Measurements from ENCODE around the gene LPAR3. TPM values are rescaled to one million over a fixed set of nuclear protein-coding genes. Genes with fewer than 3 reads are reported as not detected.

LPAR3 gene
- polyA plus RNA-seq, 1 of the 3 experiments (the other 2 are of a cell fraction): 0.08 TPM

GRCh38 chr1:84773933-84774497, 119.0 kb downstream of the LPAR3 start:
- 89% methylated on average over 4 of the region's 4 CpGs for WGBS (ENCODE audit: low lambda C conversion rate)
- CTCF ChIA-PET: interaction anchor here (1.5 to 6.6 kb wide), 5 partner anchors 13 to 171 kb away, joined by 3 to 77 read pairs (median 20); no protein-coding TSS in a partner anchor
- H3K4me2 ChIP-seq: no peak overlapping the region

More at GRCh38 chr1:84773933-84774497, 119.0 kb downstream of the LPAR3 start:
- H3K27ac ChIP-seq (ENCODE audit: low read depth in 2 of 2, low read length in 1 of 2): no peak overlapping the region
- H3F3A ChIP-seq (replicated peaks; ENCODE audit: insufficient read depth): no peaks in the 10 kb centered on the region
- no peaks in the 10 kb centered on the region for H4K20me1 ChIP-seq (ENCODE audit: insufficient read depth)
- no peak overlapping the region for H3K9ac ChIP-seq
- no peaks in the 10 kb centered on the region for H3K79me2 ChIP-seq (ENCODE audit: insufficient read depth)
- H3K27me3 ChIP-seq (ENCODE audit: insufficient read depth): no peaks in the 10 kb centered on the region
- no peaks in the 10 kb centered on the region for H3K9me2 ChIP-seq
- H2AFZ ChIP-seq (ENCODE audit: low read depth): no peak overlapping the region
- H3K4me3 ChIP-seq (ENCODE audit: low read depth in 2 of 2, low read length in 1 of 2): no peak overlapping the region
- no peak for DNase-seq
- no peak for TF ChIP-seq USF1 (IDR thresholded peaks at IDR 0.05; ENCODE audit: borderline replicate concordance, low read depth)
- TF ChIP-seq, protein P1, sequence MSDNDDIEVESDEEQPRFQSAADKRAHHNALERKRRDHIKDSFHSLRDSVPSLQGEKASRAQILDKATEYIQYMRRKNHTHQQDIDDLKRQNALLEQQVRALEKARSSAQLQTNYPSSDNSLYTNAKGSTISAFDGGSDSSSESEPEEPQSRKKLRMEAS (IDR thresholded peaks at IDR 0.05; ENCODE audit: low read depth): no peak
- TF ChIP-seq, protein P2, sequence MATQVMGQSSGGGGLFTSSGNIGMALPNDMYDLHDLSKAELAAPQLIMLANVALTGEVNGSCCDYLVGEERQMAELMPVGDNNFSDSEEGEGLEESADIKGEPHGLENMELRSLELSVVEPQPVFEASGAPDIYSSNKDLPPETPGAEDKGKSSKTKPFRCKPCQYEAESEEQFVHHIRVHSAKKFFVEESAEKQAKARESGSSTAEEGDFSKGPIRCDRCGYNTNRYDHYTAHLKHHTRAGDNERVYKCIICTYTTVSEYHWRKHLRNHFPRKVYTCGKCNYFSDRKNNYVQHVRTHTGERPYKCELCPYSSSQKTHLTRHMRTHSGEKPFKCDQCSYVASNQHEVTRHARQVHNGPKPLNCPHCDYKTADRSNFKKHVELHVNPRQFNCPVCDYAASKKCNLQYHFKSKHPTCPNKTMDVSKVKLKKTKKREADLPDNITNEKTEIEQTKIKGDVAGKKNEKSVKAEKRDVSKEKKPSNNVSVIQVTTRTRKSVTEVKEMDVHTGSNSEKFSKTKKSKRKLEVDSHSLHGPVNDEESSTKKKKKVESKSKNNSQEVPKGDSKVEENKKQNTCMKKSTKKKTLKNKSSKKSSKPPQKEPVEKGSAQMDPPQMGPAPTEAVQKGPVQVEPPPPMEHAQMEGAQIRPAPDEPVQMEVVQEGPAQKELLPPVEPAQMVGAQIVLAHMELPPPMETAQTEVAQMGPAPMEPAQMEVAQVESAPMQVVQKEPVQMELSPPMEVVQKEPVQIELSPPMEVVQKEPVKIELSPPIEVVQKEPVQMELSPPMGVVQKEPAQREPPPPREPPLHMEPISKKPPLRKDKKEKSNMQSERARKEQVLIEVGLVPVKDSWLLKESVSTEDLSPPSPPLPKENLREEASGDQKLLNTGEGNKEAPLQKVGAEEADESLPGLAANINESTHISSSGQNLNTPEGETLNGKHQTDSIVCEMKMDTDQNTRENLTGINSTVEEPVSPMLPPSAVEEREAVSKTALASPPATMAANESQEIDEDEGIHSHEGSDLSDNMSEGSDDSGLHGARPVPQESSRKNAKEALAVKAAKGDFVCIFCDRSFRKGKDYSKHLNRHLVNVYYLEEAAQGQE (IDR thresholded peaks at IDR 0.05; ENCODE audit: low read depth, low read length): no peak
- TF ChIP-seq EZH2phosphoT487 (IDR thresholded peaks at IDR 0.05; ENCODE audit: borderline replicate concordance, low read depth): no peak
- TF ChIP-seq TEAD4 (IDR thresholded peaks at IDR 0.05; ENCODE audit: borderline replicate concordance, insufficient read depth): no peak
- no peak for TF ChIP-seq NRF1 (IDR thresholded peaks at IDR 0.05; ENCODE audit: low read depth, low read length)
- TF ChIP-seq RFX5 (IDR thresholded peaks at IDR 0.05; ENCODE audit: low read length): no peak
- no peak for TF ChIP-seq FOSL2 (IDR thresholded peaks at IDR 0.05; ENCODE audit: borderline replicate concordance, low read depth)
- TF ChIP-seq GABPA (IDR thresholded peaks at IDR 0.05; ENCODE audit: low read depth): no peak
- no peak for TF ChIP-seq ZBTB33 (IDR thresholded peaks at IDR 0.05; ENCODE audit: borderline replicate concordance, low read depth)
- no peak for TF ChIP-seq PBX3 (IDR thresholded peaks at IDR 0.05)
- TF ChIP-seq RXRA (IDR thresholded peaks at IDR 0.05; ENCODE audit: borderline replicate concordance, low read depth): no peak
- TF ChIP-seq RCOR1 (IDR thresholded peaks at IDR 0.05; ENCODE audit: low read length): no peak
- no peaks in the 10 kb centered on the region for H3K36me3 ChIP-seq (replicated peaks in 1 of 2; ENCODE audit: control insufficient read depth in 1 of 2, insufficient read depth in 2 of 2, low read length in 1 of 2)
- H3K4me1 ChIP-seq (ENCODE audit: control insufficient read depth in 1 of 2, insufficient read depth in 2 of 2, low read depth in 1 of 2, low read length in 1 of 2): peaks cover 0 to 5% of the 10 kb centered on the region in 2 experiments; a peak in 1 of 4 replicates
- H3K9me3 ChIP-seq: no peaks in the 10 kb centered on the region
- POLR2A ChIA-PET: no interaction called here

Data from SK-N-SH (cell line).